Measurements from ENCODE around the gene CD99L2.

CD99L2 gene

DNA sequence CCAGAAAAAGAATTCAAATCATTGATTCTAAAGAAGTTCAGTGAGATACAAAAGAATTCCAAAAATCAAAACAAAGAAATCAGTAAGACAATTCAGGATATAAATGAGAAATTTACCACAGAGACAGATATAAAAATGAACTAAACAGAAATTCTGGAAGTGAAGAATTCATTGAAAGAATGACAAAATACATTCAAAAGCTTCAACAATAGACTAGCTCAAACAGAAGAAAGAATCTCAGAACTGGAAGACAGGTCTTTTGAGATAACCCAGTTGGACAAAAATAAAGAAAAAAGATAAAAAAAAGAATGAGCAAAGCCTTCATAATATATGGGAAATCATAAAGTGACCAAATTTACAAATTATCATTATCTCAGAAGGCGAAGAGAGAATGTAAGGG lies 41.7 kb downstream of the CD99L2 start:
- TF ChIP-seq CTCF (IDR thresholded peaks at IDR 0.05; ENCODE audit: low read length, missing control alignments): no peak
- DNase-seq (ENCODE audit: low read depth): no peak
- no peak overlapping the region for H3K4me3 ChIP-seq (replicated peaks; ENCODE audit: low read depth, low read length)

DNA sequence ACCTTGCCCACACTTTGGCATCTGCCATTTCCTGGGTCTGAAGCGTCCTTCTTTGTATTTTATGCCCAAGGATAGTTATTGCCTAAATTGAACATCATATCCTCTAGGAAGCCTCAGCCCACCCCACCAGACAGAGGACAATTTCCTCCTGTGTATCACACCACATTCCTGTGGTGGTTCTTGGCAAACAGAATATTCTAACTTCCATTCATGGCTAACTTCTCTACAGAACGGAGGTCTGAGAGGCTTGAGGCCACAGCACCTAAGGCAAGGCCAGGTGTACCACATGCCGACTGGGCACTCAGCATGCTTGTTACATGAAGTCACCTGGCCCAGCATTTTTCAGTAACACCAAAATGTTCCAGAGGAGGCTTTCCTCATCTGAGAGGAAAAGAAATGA lies 42.4 kb downstream of the CD99L2 start:
- no peak for TF ChIP-seq CTCF (IDR thresholded peaks at IDR 0.05; ENCODE audit: low read length, missing control alignments)
- DNase-seq (ENCODE audit: low read depth): peak; percentile 39
- H3K4me3 ChIP-seq (replicated peaks; ENCODE audit: low read depth, low read length): no peak overlapping the region

- no peak overlapping the region for H3K4me3 ChIP-seq (replicated peaks; ENCODE audit: low read depth, low read length)
- no peak for TF ChIP-seq CTCF (IDR thresholded peaks at IDR 0.05; ENCODE audit: low read length, missing control alignments)
- no peak for DNase-seq (ENCODE audit: low read depth)
Observed at GRCh38 chrX:150854856-150855255, 43.6 kb downstream of the CD99L2 start.

DNA sequence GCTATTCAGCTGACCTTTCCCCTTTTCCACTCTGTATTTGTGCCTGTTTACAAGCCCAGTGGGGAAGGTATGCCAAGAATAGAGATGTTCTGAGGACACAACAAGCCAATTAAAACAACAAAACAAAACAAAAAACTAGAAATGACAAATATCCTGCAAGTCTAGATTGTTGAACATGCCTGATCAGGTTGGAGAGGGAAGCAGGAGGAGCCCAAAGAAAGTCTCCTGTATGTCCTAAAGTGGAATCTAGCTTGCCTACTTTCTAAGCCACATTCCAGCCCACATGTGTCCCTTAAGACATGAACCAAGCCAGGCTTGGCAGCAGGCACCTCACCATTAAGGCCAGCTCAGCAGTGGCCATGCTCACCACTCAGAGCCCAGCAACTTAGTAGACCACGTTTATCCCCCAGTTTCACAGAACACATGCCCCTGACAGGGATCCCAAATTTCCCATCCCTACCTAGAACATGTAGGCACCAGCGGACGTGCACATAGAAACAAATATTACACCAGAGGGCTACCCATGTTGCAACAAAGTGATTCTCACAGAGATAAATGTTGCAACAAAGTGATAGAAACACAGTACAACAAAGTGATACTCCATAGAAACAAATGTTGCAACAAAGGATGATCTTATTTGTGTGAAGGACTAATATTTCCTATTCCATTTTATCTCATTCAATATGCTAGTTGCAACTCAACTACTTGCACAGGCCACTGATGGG lies 48.3 kb downstream of the CD99L2 start:
- no peak for DNase-seq (ENCODE audit: low read depth)
- no peak overlapping the region for H3K4me3 ChIP-seq (replicated peaks; ENCODE audit: low read depth, low read length)

GRCh38 chrX:150849486-150849885 lies 49.0 kb downstream of the CD99L2 start:
- H3K4me3 ChIP-seq (replicated peaks; ENCODE audit: low read depth, low read length): no peak overlapping the region
- no peak for TF ChIP-seq CTCF (IDR thresholded peaks at IDR 0.05; ENCODE audit: low read length, missing control alignments)
- no peak for DNase-seq (ENCODE audit: low read depth)

More for the DNA sequence above, 48.3 kb downstream of the CD99L2 start:
- no peak for TF ChIP-seq CTCF (IDR thresholded peaks at IDR 0.05; ENCODE audit: low read length, missing control alignments)

- no peak for DNase-seq (ENCODE audit: low read depth)
- no peak overlapping the region for H3K4me3 ChIP-seq (replicated peaks; ENCODE audit: low read depth, low read length)
- TF ChIP-seq CTCF (IDR thresholded peaks at IDR 0.05; ENCODE audit: low read length, missing control alignments): no peak
Observed at GRCh38 chrX:150848914-150849365, 49.5 kb downstream of the CD99L2 start.

GRCh38 chrX:150847088-150847487 lies 51.4 kb downstream of the CD99L2 start:
- DNase-seq (ENCODE audit: low read depth): no peak
- H3K4me3 ChIP-seq (replicated peaks; ENCODE audit: low read depth, low read length): no peak overlapping the region
- no peak for TF ChIP-seq CTCF (IDR thresholded peaks at IDR 0.05; ENCODE audit: low read length, missing control alignments)
